ENCODE results near the gene CLDN15. TPM values are rescaled to one million over a fixed set of nuclear protein-coding genes. Genes with fewer than 3 reads are reported as not detected.

CLDN15 gene
- polyA plus RNA-seq, 1 donor (not counting 4 experiments of a cell fraction or from before 2014, with no cell fraction given): 2.4 TPM

DNA sequence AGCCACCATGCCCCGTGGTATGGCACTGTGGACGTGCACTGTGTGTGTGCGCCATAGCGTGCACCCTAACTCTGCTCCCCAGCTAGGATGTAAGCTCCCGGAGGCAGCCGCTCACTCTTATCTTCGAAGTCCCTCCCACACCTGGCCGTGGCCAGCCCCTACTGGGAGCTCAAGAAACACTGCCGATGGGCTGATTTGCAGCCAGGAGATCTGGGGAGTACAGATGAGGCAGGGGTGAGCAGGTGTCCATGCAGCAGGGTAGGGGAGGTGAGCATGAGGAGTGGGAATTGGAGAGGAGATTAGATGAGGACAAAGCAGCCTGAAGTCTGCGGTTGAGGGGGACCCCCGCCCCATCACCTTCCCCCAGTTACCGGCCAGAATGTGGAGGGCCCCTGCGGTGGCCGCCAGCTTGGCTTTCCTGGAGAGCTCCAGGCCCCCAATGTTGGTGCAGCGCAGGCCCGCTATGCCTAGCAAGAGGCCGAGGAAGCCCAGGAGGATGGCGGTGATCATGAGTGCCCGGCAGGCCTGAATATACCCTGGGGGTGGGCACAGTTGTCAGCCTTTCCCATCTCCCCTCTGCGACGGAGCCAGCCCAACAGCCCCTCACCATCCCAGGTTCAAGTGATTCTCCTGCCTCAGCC is 3.6 kb downstream of the CLDN15 start:
- Histone ChIP-seq H3K9me1 (ENCODE audit: control insufficient read depth, extremely low read depth, insufficient read depth, low read length) (no peaks in the 10 kb centered on the region), H3K4me1 (ENCODE audit: control insufficient read depth, extremely low read depth, insufficient read depth, low read length) (peaks cover 8% of the 10 kb centered on the region), H2AFZ (ENCODE audit: control insufficient read depth, low read length) (no peak overlapping the region), H3K79me2 (ENCODE audit: control insufficient read depth, insufficient read depth, low read length) (no peaks in the 10 kb centered on the region), H3K36me3 (ENCODE audit: control insufficient read depth in 2 of 2, extremely low read depth in 1 of 2, insufficient read depth in 2 of 2, low read length in 2 of 2) (peaks cover 4 to 14% of the 10 kb centered on the region in 2 experiments), H3K4me3 (ENCODE audit: control insufficient read depth in 2 of 3, extremely low read depth in 1 of 3, insufficient read depth in 2 of 3, low read depth in 1 of 3, low read length in 3 of 3) (no peak overlapping the region), H3K27ac (ENCODE audit: control insufficient read depth, insufficient read depth, low read length) (no peak overlapping the region), H3K9me3 (ENCODE audit: control insufficient read depth, low read depth, low read length) (no peaks in the 10 kb centered on the region), H3K4me2 (ENCODE audit: control insufficient read depth, extremely low read depth, insufficient read depth, low read depth, low read length) (no peak overlapping the region), H3K9ac (ENCODE audit: control insufficient read depth, extremely low read depth, insufficient read depth, low read length) (no peak overlapping the region), H3K27me3 (ENCODE audit: control insufficient read depth, extremely low read depth, insufficient read depth, low read length) (no peaks in the 10 kb centered on the region), H4K20me1 (ENCODE audit: control insufficient read depth, extremely low read depth, insufficient read depth, low read length) (no peaks in the 10 kb centered on the region)
- FAIRE-seq (no peak), DNase-seq (ENCODE audit: low read depth, low spot score) (no peak)
- no peak for TF ChIP-seq CTCF (optimal IDR thresholded peaks at IDR 0.05 in 1 of 3, IDR thresholded peaks at IDR 0.05 in 1 of 3, conservative IDR thresholded peaks at IDR 0.05 in 1 of 3; ENCODE audit: extremely low read depth in 1 of 3, insufficient read depth in 2 of 3, low read length in 3 of 3)
- no peak for TF ChIP-seq EZH2 (IDR thresholded peaks at IDR 0.05; ENCODE audit: low read length)
- dilution Hi-C loops (cut with MboI; ENCODE audit: extremely low pct_ligation_motif_present, low sequenced_read_pairs): no loop called here

GRCh38 chr7:101232141-101232850 is 5.3 kb downstream of the CLDN15 start:
- Histone ChIP-seq H4K20me1 (ENCODE audit: control insufficient read depth, extremely low read depth, insufficient read depth, low read length) (no peaks in the 10 kb centered on the region), H3K36me3 (ENCODE audit: control insufficient read depth in 2 of 2, extremely low read depth in 1 of 2, insufficient read depth in 2 of 2, low read length in 2 of 2) (peaks cover 0 to 11% of the 10 kb centered on the region in 2 experiments), H3K4me1 (ENCODE audit: control insufficient read depth, extremely low read depth, insufficient read depth, low read length) (peaks cover 8% of the 10 kb centered on the region), H3K79me2 (ENCODE audit: control insufficient read depth, insufficient read depth, low read length) (no peaks in the 10 kb centered on the region), H3K4me2 (ENCODE audit: control insufficient read depth, extremely low read depth, insufficient read depth, low read depth, low read length) (peak overlapping the region; percentile 83), H3K9me3 (ENCODE audit: control insufficient read depth, low read depth, low read length) (no peaks in the 10 kb centered on the region), H3K9me1 (ENCODE audit: control insufficient read depth, extremely low read depth, insufficient read depth, low read length) (no peaks in the 10 kb centered on the region), H3K4me3 (ENCODE audit: control insufficient read depth in 2 of 3, extremely low read depth in 1 of 3, insufficient read depth in 2 of 3, low read depth in 1 of 3, low read length in 3 of 3) (peak overlapping the region; percentile 31 to 67 (median 62)), H2AFZ (ENCODE audit: control insufficient read depth, low read length) (peak overlapping the region; percentile 49), H3K27ac (ENCODE audit: control insufficient read depth, insufficient read depth, low read length) (peak overlapping the region; percentile 36), H3K27me3 (ENCODE audit: control insufficient read depth, extremely low read depth, insufficient read depth, low read length) (no peaks in the 10 kb centered on the region), H3K9ac (ENCODE audit: control insufficient read depth, extremely low read depth, insufficient read depth, low read length) (peak overlapping the region; percentile 70)
- dilution Hi-C loops (cut with MboI; ENCODE audit: extremely low pct_ligation_motif_present, low sequenced_read_pairs): no loop called here
- FAIRE-seq (no peak), DNase-seq (ENCODE audit: low read depth, low spot score) (no peak)
- TF ChIP-seq EZH2 (IDR thresholded peaks at IDR 0.05; ENCODE audit: low read length) (no peak), CTCF (optimal IDR thresholded peaks at IDR 0.05 in 1 of 3, IDR thresholded peaks at IDR 0.05 in 1 of 3, conservative IDR thresholded peaks at IDR 0.05 in 1 of 3; ENCODE audit: extremely low read depth in 1 of 3, insufficient read depth in 2 of 3, low read length in 3 of 3) (no peak)

All from keratinocyte (primary cell).